ENCODE results near the gene PBRM1.
"Not testable (repeated sequence)": the region's sequence is repeated elsewhere in the genome, so short reads cannot be mapped to it uniquely, and the experiment has no call there.

PBRM1 gene

GRCh38 chr3:52533623-52534280 is 152.0 kb downstream of the PBRM1 start, which contains the start of gene NT5DC2:
TSS of gene NT5DC2 (minus strand) at chr3:52533857. CDS start at chr3:52533737, 120 bp downstream.
- DNase-seq: peak; percentile 24

- DNase-seq: no peak
These were observed 152.7 kb downstream of the PBRM1 start for GRCh38 chr3:52532838-52533622.

- no peak for DNase-seq
These were observed 153.2 kb downstream of the PBRM1 start for GRCh38 chr3:52532517-52532837.

GRCh38 chr3:52531860-52532516 is 153.7 kb downstream of the PBRM1 start:
- no peak for DNase-seq

GRCh38 chr3:52530918-52531826 is 154.5 kb downstream of the PBRM1 start:
- DNase-seq: no peak

GRCh38 chr3:52529376-52530333 is 156.1 kb downstream of the PBRM1 start:
- no peak for DNase-seq

GRCh38 chr3:52528586-52529375 is 156.9 kb downstream of the PBRM1 start:
- no peak for DNase-seq

GRCh38 chr3:52527732-52528585 is 157.8 kb downstream of the PBRM1 start:
- no peak for DNase-seq

GRCh38 chr3:52527039-52527731 is 158.5 kb downstream of the PBRM1 start:
- DNase-seq: no peak

- DNase-seq: not testable (repeated sequence)
These were observed 159.1 kb downstream of the PBRM1 start for GRCh38 chr3:52526671-52527038.

GRCh38 chr3:52525680-52526561 is 159.8 kb downstream of the PBRM1 start:
- DNase-seq: no peak

- DNase-seq: no peak
These were observed 160.7 kb downstream of the PBRM1 start for GRCh38 chr3:52524752-52525679.

GRCh38 chr3:52524258-52524751 is 161.4 kb downstream of the PBRM1 start:
- DNase-seq: no peak

GRCh38 chr3:52523386-52524257 is 162.1 kb downstream of the PBRM1 start:
- no peak for DNase-seq

- no peak for DNase-seq
These were observed 163.0 kb downstream of the PBRM1 start for GRCh38 chr3:52522651-52523251.
